HG02798 (cell line): ENCODE measurements around the gene NME1.
"Not testable (repeated sequence)": the region's sequence is repeated elsewhere in the genome, so short reads cannot be mapped to it uniquely, and the experiment has no call there.

ENCODE experiments used
- ATAC-seq: cut with Tn5 transposase; IDR thresholded peaks from one replicate; pipeline ENCODE4 v1.9.1; 2021; ENCODE audit warnings: mild to moderate bottlenecking; ENCODE audit not compliant: unreplicated experiment, poor library complexity

NME1 gene

GRCh38 chr17:51144266-51145022 is 8.9 kb upstream of the NME1 start:
- no peak for ATAC-seq

DNA sequence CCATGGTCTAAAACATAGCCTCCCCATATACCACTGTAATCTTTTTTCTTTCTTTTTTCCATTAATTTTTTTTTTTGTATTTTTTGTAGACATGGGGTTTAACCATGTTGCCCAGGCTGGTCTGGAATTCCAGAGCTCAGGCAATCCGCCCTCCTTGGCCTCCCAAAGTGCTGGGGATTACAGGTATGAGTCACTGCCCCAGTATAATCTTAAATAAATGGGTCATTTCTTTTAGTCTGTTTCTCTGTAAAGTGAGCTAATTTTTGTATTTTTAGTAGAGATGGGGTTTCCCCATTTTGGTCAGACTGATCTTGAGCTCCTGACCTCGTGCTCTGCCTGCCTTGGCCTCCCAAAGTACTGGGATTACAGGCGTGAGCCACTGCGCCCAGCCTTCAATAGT is 5.7 kb upstream of the NME1 start:
- ATAC-seq, result no peak

DNA sequence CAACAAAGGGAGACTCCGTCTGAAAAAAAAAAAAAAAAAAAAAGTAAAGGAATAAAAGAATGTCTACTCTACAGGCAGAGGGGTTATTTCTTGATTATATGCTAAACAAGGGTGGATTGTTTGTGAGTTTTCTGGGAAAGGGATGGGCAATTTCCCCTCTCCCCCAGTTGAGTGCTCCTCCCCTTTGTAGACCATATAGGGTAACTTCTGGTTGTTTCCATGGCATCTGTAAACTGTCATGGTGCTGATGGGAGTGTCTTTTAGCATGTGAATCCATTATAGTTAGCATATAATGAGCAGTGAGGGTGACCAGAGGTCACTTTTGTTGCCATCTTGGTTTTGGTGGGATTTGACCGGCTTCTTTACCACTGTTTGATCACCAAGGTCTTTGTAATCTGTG is 4.2 kb upstream of the NME1 start:
- ATAC-seq, result no peak

- ATAC-seq, result no peak
Observed at GRCh38 chr17:51150932-51151331, 2.4 kb upstream of the NME1 start.

DNA sequence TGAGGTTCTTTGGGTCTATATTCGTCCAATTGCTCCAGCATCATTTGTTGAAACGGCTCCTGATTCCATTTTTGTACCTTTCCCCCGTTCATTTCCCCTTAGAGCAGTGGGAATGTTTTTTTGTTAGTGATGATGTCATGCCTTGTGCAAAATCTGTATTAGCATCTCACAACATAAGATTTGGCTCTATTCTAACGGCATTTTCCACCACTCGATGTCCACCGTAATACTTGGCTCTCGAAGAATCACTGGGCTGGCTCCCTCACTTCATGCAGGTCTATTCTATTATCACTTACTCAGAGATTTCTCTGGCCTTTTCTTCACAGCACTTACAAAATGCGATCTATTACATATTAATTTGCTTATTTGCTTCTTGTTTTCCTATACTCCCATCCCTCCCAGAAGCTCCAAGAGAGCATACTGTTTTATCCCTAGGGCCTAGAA is 571 bp upstream of the NME1 start:
- ATAC-seq, result no peak

DNA sequence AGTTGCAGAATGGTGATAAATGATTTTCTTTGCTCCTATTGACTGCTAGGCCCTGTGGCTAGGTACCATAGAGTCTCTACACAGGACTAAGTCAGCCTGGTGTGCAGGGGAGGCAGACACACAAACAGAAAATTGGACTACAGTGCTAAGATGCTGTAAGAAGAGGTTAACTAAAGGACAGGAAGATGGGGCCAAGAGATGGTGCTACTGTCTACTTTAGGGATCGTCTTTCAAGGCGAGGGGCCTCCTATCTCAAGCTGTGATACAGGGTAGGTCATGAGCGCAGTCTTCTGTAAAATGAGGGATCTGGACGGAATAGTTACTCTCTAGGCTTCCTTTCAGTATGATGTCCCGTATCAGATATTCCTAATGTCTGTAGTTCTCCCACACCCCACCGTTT is 817 bp downstream of the NME1 start:
- no peak for ATAC-seq

DNA sequence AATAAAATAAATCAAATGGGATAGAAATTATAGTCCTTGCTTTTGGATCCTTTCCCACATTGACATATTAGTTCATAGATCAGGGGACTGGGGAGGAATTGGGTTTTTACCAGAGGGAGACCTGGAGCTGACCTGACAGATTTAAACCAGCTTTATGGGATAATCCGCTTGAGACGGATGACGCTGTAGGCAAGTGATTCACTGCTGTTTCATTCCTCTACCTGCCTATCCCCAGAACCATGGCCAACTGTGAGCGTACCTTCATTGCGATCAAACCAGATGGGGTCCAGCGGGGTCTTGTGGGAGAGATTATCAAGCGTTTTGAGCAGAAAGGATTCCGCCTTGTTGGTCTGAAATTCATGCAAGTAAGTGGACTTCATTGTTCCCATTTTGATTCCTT is 2.1 kb downstream of the NME1 start:
- no peak for ATAC-seq

- no peak for ATAC-seq
Observed at GRCh38 chr17:51159604-51160003, 6.2 kb downstream of the NME1 start.

GRCh38 chr17:51161541-51161940 is 8.2 kb downstream of the NME1 start:
- ATAC-seq, result no peak

DNA sequence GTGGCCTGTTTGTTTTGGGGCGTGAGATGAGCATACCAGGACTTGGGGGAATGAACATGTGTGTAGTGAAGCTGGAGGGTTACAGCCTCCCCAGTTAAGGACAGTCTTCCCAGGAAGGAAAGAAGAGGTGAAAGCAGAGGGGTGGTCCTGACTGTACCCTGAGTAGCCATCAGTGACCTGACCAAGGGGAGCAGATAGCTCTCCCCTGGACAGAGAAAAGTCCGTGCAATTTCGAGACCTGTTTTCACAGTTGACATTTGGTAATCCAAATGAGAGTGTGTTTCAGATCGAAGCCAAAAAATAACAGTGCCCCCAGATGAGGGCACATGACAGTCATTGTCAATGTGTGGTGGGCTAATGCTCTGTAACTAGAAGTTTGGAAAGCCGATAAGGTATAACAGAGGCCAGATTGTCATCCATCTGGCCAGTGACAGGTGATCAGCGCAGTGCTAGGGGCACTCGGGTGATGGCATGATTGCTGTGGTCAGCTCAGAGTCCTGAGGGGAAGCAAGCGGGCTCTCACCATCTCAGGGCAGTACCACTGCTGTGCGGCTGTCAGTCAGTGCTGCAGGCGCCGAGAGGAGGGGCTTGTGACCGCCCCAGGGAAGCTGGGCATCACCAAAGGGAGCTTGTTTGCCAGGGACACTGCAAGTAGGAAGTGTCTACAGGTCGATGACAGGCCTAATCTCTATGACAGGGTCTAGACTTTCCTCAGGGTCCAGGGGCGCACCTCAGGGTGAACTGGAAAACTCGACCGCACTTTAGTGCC is 11.7 kb downstream of the NME1 start:
- no peak for ATAC-seq

- ATAC-seq, result peak; percentile 1
Observed at GRCh38 chr17:51165680-51166197, 12.4 kb downstream of the NME1 start.

DNA sequence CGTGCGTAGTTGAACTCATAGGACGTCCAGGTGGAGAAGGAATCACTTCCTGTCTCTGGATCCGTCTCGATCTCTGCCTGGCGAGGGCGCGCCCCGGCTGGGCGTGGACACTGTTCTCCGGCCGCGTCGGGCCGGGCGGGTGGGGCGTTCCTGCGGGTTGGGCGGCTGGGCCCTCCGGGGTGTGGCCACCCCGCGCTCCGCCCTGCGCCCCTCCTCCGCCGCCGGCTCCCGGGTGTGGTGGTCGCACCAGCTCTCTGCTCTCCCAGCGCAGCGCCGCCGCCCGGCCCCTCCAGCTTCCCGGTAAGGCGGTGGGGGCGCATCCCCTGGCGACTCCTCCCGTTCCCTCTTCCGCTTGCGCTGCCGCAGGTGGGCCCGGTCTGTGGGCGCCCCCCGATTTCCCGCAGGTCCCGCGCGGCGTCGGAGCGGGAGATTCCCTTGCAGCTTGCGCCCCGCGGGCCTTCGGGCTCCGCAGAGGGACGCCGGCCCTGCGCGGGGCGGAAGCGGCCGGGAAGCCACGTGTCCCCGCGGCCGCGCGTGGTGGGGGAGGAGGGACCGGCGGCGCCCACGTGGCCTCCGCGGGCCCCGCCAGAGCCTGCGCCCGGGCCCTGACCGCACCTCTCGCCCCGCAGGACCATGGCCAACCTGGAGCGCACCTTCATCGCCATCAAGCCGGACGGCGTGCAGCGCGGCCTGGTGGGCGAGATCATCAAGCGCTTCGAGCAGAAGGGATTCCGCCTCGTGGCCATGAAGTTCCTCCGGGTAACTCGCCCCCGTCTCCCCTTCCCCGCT is 13.0 kb downstream of the NME1 start, which contains the start of gene NME2:
Gene NME2 (plus strand): TSS at position 214 of the 789 bp plus-strand sequence. CDS start 420 bp downstream, at position 634.
- ATAC-seq, result peak; percentile 88

- peak; percentile 46 for ATAC-seq
Observed at GRCh38 chr17:51166987-51167931, 13.9 kb downstream of the NME1 start.

DNA sequence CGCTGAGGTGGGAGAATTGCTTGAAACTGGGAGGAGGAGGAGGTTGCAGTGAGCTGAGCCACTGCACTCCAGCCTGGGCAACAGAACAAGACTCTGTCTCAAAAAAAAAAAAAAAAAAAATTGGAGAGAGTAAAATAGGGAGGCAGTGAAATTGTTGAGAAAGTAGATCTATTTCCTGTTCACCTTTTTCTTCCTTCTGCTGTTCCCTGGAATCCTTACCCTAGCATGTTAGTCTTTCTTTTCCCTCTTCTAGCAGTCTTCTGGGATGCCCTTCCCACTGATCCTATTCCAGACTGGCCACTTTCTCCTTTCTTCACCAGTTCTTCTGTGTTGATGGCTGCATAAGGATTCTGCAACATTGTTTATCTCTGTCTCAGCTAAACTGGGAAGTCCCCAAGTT is 16.0 kb downstream of the NME1 start:
- no peak for ATAC-seq

DNA sequence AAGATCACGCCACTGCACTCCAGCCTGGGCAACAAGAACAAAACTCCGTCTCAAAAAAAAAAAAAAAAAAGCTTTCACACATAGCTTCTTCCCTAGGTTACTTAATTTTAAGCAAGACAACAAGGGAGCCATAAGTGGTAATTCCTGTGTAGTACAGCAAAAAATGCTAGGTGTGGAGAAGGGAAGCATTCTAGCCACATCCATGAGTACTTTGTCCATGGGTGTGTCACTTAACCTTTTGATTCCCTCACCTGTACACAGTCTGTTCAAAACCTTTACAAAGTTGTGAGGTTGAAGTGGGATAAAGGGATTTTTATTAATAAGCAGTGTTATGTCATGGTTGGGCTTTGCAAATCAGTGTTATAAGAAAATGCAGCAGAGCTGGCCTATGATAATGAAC is 17.4 kb downstream of the NME1 start:
- no peak for ATAC-seq

DNA sequence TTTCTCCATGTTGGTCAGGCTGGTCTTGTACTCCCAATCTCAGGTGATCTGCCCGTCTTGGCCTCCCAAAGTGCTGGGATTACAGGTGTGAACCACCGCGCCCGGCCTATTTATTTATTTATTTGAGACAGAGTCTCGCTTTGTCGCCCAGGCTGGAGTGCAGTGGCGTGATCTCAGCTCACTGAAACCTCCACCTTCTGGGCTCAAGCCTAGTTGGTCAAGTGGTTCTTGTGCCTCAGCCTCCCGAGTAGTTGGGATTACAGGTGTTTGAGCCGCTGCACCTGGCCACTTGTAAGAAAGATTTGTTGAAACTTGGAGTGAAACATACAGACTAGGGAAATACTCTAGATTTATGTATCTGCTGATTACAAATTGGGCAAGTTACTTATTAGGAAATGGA is 18.7 kb downstream of the NME1 start:
- not testable (repeated sequence) for ATAC-seq

- ATAC-seq, result no peak
Observed at GRCh38 chr17:51180486-51180885, 27.1 kb downstream of the NME1 start.

- ATAC-seq, result no peak
Observed at GRCh38 chr17:51184124-51184523, 30.8 kb downstream of the NME1 start.

- ATAC-seq, result no peak
Observed at GRCh38 chr17:51185763-51186332, 32.5 kb downstream of the NME1 start.
